ENCODE results near the gene CAPZB. TPM values are rescaled to one million over a fixed set of nuclear protein-coding genes. Genes with fewer than 3 reads are reported as not detected.

CAPZB gene
- total and polyA plus RNA-seq, 11 donors = 77.8 to 348 (median 237) TPM

DNA sequence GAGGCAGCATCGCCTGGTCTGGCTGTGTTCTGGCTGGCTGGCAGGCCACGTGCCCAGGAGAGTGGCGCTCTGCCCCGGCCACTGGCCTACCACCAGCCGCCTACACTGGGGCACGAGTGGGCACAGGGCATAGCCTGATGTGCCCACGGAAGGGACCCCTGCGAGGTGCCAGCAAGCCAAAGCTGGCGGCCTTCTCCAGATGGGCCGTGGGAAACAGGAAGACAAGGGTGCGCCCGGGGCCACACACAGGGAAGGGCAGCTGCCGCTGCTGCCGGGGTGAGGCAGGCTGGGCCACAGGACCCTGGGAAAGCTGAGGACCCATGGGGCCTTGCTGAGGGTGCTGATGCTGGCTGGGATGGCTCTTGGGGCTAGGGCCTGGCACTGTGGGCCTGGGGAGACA lies 132.5 kb downstream of the CAPZB start:
- TF ChIP-seq, protein P1, sequence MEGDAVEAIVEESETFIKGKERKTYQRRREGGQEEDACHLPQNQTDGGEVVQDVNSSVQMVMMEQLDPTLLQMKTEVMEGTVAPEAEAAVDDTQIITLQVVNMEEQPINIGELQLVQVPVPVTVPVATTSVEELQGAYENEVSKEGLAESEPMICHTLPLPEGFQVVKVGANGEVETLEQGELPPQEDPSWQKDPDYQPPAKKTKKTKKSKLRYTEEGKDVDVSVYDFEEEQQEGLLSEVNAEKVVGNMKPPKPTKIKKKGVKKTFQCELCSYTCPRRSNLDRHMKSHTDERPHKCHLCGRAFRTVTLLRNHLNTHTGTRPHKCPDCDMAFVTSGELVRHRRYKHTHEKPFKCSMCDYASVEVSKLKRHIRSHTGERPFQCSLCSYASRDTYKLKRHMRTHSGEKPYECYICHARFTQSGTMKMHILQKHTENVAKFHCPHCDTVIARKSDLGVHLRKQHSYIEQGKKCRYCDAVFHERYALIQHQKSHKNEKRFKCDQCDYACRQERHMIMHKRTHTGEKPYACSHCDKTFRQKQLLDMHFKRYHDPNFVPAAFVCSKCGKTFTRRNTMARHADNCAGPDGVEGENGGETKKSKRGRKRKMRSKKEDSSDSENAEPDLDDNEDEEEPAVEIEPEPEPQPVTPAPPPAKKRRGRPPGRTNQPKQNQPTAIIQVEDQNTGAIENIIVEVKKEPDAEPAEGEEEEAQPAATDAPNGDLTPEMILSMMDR (IDR thresholded peaks at IDR 0.05) = no peak
- no peak for TF ChIP-seq POLR2A (IDR thresholded peaks at IDR 0.05)
- no peak overlapping the region for H3K4me3 ChIP-seq
- peaks cover 0 to 5% (median 0%) of the 10 kb centered on the region in 12 donors for H3K4me1 ChIP-seq
- no peak for DNase-seq
- H3K27ac ChIP-seq = peak overlapping the region in 2 of 12 donors; percentile 5 to 55
- no peaks in the 10 kb centered on the region for H3K9me3 ChIP-seq
- peak in 1 of 4 donors; percentile 35 for ATAC-seq
- 92 to 100% (median 95%) methylated on average over 2 to 14 of the region's 14 CpGs for WGBS, 4 donors
- no peaks in the 10 kb centered on the region for H3K27me3 ChIP-seq
- peaks cover 0 to 96% (median 84%) of the 10 kb centered on the region in 9 donors for H3K36me3 ChIP-seq
- intact Hi-C loops (cut with DNase I) = no loop called here

DNA sequence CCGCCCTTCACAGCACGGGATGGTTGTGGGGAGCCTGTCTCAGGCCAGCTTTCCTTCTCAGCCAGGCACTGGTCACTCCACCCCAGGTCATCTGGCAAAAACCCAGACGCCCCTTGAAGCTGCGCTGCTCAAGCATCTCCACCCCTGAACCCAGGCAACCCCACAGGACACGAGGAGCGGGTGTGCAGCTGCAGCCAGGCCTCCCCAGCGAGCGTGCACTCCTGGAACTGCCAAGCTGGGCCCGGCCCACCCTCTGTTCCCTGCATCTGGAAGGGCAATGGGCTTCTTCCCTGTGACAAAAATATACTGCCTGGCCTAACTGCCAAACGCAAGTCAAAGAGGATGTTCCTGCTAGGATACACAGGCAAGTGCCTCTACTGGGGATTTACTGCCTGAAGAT lies 133.5 kb downstream of the CAPZB start:
- Histone ChIP-seq H3K4me3 (no peak overlapping the region), H3K4me1 (peaks cover 0 to 7% (median 0%) of the 10 kb centered on the region in 12 donors), H3K27me3 (no peaks in the 10 kb centered on the region), H3K36me3 (peaks cover 0 to 96% (median 77%) of the 10 kb centered on the region in 9 donors), H3K9me3 (no peaks in the 10 kb centered on the region), H3K27ac (peak overlapping the region in 1 of 12 donors; percentile 55)
- WGBS, 4 donors = 85 to 94% (median 87%) methylated on average over 7 to 10 of the region's 10 CpGs
- TF ChIP-seq, protein P1 (IDR thresholded peaks at IDR 0.05) = no peak
- TF ChIP-seq POLR2A (IDR thresholded peaks at IDR 0.05) = no peak
- peak in 1 of 4 donors; percentile 12 for ATAC-seq
- DNase-seq = no peak
- intact Hi-C loops (cut with DNase I) = no loop called here

DNA sequence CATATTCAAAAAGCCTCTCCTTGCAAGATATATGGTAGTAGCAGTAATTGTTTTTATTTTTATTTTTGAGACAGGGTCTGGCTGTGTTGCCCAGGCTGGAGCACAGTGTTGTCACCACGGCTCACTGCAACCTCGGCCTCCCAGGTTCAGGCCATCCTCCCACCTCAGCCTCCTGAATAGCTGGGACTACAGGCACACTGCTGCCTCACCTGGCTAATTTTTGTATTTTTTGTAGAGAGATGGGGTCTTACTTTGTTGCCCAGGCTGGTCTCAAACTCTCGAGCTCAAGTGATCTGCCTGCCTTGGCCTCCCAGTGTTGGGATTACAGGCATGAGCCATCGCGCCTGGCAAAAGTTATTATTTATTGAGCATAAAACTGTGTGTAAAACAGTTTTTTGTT lies 134.8 kb downstream of the CAPZB start:
- H3K27ac ChIP-seq = no peak overlapping the region
- peaks cover 0 to 7% (median 0%) of the 10 kb centered on the region in 12 donors for H3K4me1 ChIP-seq
- intact Hi-C loops (cut with DNase I) = no loop called here
- peaks cover 0 to 87% (median 66%) of the 10 kb centered on the region in 9 donors for H3K36me3 ChIP-seq
- ATAC-seq (no peak), DNase-seq (no peak)
- no peaks in the 10 kb centered on the region for H3K27me3 ChIP-seq
- 97 to 99% (median 99%) methylated on average over 5 of the region's 5 CpGs for WGBS, 4 donors
- H3K4me3 ChIP-seq = no peak overlapping the region
- TF ChIP-seq, protein P1 (IDR thresholded peaks at IDR 0.05) = no peak
- no peak for TF ChIP-seq POLR2A (IDR thresholded peaks at IDR 0.05)
- H3K9me3 ChIP-seq = no peaks in the 10 kb centered on the region

- Histone ChIP-seq H3K4me3 (no peak overlapping the region), H3K4me1 (peaks cover 0 to 7% (median 0%) of the 10 kb centered on the region in 12 donors), H3K27me3 (no peaks in the 10 kb centered on the region), H3K27ac (no peak overlapping the region), H3K36me3 (peaks cover 0 to 87% (median 66%) of the 10 kb centered on the region in 9 donors), H3K9me3 (no peaks in the 10 kb centered on the region)
- DNase-seq (no peak), ATAC-seq (no peak)
- 91 to 100% (median 95%) methylated on average over 8 to 17 of the region's 17 CpGs for WGBS, 4 donors
- no peak for TF ChIP-seq POLR2A (IDR thresholded peaks at IDR 0.05)
- intact Hi-C loops (cut with DNase I) = no loop called here
Measured at GRCh38 chr1:19349999-19350398, 135.3 kb downstream of the CAPZB start.
